HepG2 (cell line): Measurements from ENCODE around the gene CCDC85C. TPM values are rescaled to one million over a fixed set of nuclear protein-coding genes. Genes with fewer than 3 reads are reported as not detected.

Experiments
- FOXA1 ChIP-seq, 2 experiments: fragments of 450-650 bp in 1 of 2; sonication (generic) in 1 of 2; formaldehyde crosslinking in 1 of 2; IDR thresholded peaks; 2 replicates each; pipeline versions ENCODE4 v1.4.0 to v1.6.1; 2016 to 2020; ENCODE audit warnings: missing genetic modification reagents in 1 of 2
- PPARG ChIP-seq: conservative IDR thresholded peaks from 2 replicates; pipeline ENCODE4 v1.6.1; 2016; ENCODE audit warnings: missing biosample characterization, missing genetic modification reagents
- SNAPC2 ChIP-seq: sonication (generic); formaldehyde crosslinking; IDR thresholded peaks from 2 replicates; pipeline ENCODE4 v1.8.1; 2022; ENCODE audit warnings: mild to moderate bottlenecking, missing genetic modification reagents
- XRCC5 ChIP-seq: fragments of 200-400 bp; formaldehyde crosslinking; optimal IDR thresholded peaks from 2 replicates; pipeline ENCODE3; 2017; ENCODE audit warnings: mild to moderate bottlenecking, low read length
- ZMYM2 ChIP-seq: sonication (generic); formaldehyde crosslinking; IDR thresholded peaks from 2 replicates; pipeline ENCODE4 v1.8.0; 2022; ENCODE audit warnings: mild to moderate bottlenecking, missing genetic modification reagents
- ZNF225 ChIP-seq: sonication (generic); formaldehyde crosslinking; IDR thresholded peaks from 2 replicates; pipeline ENCODE4 v1.4.0; 2020; ENCODE audit warnings: mild to moderate bottlenecking, missing genetic modification reagents
- polyA plus RNA-seq, 8 experiments: library from polyadenylated mRNA; depleted of rRNA in 3 of 8; stranded (reverse) in 7 of 8; unstranded in 1 of 8; fragments of >200 nt; fragmentation: Illumina TruSeq in 4 of 8; extraction: Trizol in 4 of 8; gene quantifications; 2 replicates each; pipeline versions ENCODE4 v1.2.1 to v1.2.3, GENCODE V29; 2011 to 2016; ENCODE audit warnings: low read depth in 4 of 8, missing spikeins in 1 of 8, mixed read lengths in 1 of 8; ENCODE audit not compliant: insufficient read depth in 1 of 8
- total RNA-seq, 5 experiments: library from RNA; depleted of rRNA; stranded (reverse); fragments of >200 nt; fragmentation: Illumina TruSeq; extraction: Trizol; gene quantifications; 2 replicates each; pipeline ENCODE4 v1.2.3, GENCODE V29; 2016; ENCODE audit warnings: low read depth in 1 of 5
- TF ChIP-seq, protein P1 (sequence below): sonication (generic); formaldehyde crosslinking; IDR thresholded peaks from 2 replicates; pipeline ENCODE4 v1.5.1; 2020; ENCODE audit warnings: mild to moderate bottlenecking, missing genetic modification reagents, moderate library complexity
- TF ChIP-seq, protein P2 (sequence below): sonication (generic); formaldehyde crosslinking; IDR thresholded peaks from 2 replicates; pipeline ENCODE4 v1.5.0; 2020; ENCODE audit warnings: mild to moderate bottlenecking, missing genetic modification reagents, borderline replicate concordance
- TF ChIP-seq, protein P3 (sequence below): sonication (generic); formaldehyde crosslinking; IDR thresholded peaks from 2 replicates; pipeline ENCODE4 v1.8.1; 2023; ENCODE audit warnings: mild to moderate bottlenecking, missing genetic modification reagents
- TF ChIP-seq, protein P4 (sequence below): sonication (generic); formaldehyde crosslinking; IDR thresholded peaks from 2 replicates; pipeline ENCODE4 v1.4.0; 2020; ENCODE audit warnings: low read depth, mild to moderate bottlenecking, missing genetic modification reagents

Gene CCDC85C
- total and polyA plus RNA-seq, 2 of the 13 experiments (the other 11 are each of a cell fraction or from before 2014, with no cell fraction given) = 18.8 to 43.8 TPM

DNA sequence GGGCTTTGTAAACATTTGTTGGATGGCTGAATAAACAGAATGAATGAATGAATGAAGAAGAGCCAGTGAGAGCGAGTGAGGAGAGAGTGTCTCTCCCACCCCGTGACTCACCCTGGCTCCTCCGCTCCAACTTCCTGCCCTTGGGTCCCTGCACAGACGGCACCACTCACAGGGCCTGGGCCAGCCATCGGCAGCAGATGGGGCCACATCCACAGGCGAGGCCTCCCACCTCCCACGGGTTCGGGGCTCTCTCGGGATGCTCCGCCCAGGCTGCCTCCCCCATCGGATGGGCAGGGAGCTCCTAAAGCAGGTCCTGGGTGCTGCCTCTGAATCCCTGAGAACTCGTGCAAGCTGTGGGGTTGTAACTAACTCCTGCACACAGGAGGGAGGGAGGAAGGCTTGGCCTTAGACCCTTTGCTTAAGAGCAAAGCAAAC, 81.5 kb downstream of the CCDC85C start (continued):
- TF ChIP-seq, protein P1, sequence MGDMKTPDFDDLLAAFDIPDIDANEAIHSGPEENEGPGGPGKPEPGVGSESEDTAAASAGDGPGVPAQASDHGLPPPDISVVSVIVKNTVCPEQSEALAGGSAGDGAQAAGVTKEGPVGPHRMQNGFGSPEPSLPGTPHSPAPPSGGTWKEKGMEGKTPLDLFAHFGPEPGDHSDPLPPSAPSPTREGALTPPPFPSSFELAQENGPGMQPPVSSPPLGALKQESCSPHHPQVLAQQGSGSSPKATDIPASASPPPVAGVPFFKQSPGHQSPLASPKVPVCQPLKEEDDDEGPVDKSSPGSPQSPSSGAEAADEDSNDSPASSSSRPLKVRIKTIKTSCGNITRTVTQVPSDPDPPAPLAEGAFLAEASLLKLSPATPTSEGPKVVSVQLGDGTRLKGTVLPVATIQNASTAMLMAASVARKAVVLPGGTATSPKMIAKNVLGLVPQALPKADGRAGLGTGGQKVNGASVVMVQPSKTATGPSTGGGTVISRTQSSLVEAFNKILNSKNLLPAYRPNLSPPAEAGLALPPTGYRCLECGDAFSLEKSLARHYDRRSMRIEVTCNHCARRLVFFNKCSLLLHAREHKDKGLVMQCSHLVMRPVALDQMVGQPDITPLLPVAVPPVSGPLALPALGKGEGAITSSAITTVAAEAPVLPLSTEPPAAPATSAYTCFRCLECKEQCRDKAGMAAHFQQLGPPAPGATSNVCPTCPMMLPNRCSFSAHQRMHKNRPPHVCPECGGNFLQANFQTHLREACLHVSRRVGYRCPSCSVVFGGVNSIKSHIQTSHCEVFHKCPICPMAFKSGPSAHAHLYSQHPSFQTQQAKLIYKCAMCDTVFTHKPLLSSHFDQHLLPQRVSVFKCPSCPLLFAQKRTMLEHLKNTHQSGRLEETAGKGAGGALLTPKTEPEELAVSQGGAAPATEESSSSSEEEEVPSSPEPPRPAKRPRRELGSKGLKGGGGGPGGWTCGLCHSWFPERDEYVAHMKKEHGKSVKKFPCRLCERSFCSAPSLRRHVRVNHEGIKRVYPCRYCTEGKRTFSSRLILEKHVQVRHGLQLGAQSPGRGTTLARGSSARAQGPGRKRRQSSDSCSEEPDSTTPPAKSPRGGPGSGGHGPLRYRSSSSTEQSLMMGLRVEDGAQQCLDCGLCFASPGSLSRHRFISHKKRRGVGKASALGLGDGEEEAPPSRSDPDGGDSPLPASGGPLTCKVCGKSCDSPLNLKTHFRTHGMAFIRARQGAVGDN (CRISPR knock-in tag) = 0 out of 2 replicates have a peak, but pooled peaks have one; percentile 11
- TF ChIP-seq, protein P2, sequence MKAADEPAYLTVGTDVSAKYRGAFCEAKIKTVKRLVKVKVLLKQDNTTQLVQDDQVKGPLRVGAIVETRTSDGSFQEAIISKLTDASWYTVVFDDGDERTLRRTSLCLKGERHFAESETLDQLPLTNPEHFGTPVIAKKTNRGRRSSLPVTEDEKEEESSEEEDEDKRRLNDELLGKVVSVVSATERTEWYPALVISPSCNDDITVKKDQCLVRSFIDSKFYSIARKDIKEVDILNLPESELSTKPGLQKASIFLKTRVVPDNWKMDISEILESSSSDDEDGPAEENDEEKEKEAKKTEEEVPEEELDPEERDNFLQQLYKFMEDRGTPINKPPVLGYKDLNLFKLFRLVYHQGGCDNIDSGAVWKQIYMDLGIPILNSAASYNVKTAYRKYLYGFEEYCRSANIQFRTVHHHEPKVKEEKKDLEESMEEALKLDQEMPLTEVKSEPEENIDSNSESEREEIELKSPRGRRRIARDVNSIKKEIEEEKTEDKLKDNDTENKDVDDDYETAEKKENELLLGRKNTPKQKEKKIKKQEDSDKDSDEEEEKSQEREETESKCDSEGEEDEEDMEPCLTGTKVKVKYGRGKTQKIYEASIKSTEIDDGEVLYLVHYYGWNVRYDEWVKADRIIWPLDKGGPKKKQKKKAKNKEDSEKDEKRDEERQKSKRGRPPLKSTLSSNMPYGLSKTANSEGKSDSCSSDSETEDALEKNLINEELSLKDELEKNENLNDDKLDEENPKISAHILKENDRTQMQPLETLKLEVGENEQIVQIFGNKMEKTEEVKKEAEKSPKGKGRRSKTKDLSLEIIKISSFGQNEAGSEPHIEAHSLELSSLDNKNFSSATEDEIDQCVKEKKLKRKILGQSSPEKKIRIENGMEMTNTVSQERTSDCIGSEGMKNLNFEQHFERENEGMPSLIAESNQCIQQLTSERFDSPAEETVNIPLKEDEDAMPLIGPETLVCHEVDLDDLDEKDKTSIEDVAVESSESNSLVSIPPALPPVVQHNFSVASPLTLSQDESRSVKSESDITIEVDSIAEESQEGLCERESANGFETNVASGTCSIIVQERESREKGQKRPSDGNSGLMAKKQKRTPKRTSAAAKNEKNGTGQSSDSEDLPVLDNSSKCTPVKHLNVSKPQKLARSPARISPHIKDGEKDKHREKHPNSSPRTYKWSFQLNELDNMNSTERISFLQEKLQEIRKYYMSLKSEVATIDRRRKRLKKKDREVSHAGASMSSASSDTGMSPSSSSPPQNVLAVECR (CRISPR knock-in tag) = 0 out of 2 replicates have a peak, but pooled peaks have one; percentile 21
- TF ChIP-seq XRCC5 (peak; percentile 35), ZMYM2 (CRISPR knock-in tag) (no peak), ZNF225 (CRISPR knock-in tag) (no peak), SNAPC2 (CRISPR knock-in tag) (no peak), PPARG (no peak), FOXA1 (IDR thresholded peaks at IDR 0.05) (no peak), FOXA1 (CRISPR knock-in tag; IDR thresholded peaks at IDR 0.05) (no peak)
- TF ChIP-seq, protein P3, sequence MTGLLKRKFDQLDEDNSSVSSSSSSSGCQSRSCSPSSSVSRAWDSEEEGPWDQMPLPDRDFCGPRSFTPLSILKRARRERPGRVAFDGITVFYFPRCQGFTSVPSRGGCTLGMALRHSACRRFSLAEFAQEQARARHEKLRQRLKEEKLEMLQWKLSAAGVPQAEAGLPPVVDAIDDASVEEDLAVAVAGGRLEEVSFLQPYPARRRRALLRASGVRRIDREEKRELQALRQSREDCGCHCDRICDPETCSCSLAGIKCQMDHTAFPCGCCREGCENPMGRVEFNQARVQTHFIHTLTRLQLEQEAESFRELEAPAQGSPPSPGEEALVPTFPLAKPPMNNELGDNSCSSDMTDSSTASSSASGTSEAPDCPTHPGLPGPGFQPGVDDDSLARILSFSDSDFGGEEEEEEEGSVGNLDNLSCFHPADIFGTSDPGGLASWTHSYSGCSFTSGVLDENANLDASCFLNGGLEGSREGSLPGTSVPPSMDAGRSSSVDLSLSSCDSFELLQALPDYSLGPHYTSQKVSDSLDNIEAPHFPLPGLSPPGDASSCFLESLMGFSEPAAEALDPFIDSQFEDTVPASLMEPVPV (CRISPR knock-in tag) = no peak
- TF ChIP-seq, protein P4, sequence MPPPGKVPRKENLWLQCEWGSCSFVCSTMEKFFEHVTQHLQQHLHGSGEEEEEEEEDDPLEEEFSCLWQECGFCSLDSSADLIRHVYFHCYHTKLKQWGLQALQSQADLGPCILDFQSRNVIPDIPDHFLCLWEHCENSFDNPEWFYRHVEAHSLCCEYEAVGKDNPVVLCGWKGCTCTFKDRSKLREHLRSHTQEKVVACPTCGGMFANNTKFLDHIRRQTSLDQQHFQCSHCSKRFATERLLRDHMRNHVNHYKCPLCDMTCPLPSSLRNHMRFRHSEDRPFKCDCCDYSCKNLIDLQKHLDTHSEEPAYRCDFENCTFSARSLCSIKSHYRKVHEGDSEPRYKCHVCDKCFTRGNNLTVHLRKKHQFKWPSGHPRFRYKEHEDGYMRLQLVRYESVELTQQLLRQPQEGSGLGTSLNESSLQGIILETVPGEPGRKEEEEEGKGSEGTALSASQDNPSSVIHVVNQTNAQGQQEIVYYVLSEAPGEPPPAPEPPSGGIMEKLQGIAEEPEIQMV (CRISPR knock-in tag) = no peak
